Gastrocnemius medialis (tissue), 4 donors: ENCODE results near the gene ALK.

Experiments used
- POLR2A ChIP-seq, 2 donors: fragments of 450-650 bp; IDR thresholded peaks; one replicate each; pipeline ENCODE4 v1.6.1; 2017; ENCODE audit warnings: antibody characterized with exemption in 2 of 2, mild to moderate bottlenecking in 2 of 2, moderate library complexity in 2 of 2
- TF ChIP-seq, protein P1 (sequence below), 5 experiments: fragments of 450-650 bp in 3 of 5; fragments of 200-600 bp in 2 of 5; sonication (generic) in 2 of 5; IDR thresholded peaks in 4 of 5; conservative IDR thresholded peaks in 1 of 5; 1 replicate in 4 of 5; 2 replicates in 1 of 5; pipeline ENCODE4 v1.5.1; 2016 to 2019; ENCODE audit warnings: antibody characterized with exemption in 5 of 5, mild to moderate bottlenecking in 3 of 5, moderate library complexity in 3 of 5

DNA sequence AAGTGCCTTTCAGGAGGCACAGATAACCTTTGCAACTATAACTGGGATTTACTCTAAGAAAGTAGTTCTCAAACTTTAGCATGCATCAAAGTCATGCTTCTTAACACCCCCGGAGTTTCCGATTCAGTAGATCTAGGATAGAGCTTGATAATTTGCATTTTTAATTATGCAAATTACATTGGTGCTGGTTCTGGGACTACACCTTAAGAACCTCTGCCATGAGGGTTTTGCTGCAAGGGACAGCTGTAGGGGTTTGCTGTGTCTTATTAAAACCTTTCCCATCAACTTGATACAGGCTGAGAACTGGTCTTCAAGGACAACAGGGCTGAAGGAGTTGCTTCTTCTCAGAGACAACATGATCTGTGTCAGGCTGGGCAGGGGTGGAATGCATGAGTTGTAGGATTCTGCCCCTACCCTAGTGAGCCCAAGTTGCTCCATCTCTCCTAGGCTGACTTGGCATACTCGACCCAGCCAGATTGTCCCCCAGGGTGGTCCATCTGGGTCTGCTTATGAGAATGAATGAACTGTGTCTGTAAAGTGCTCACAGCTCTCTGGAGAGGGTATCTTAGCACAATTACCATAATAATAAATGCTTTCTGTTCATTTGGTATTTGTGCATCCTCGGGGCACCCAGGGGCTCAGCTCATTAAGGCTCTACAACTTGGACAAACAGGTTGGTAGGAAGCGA lies 573.5 kb downstream of the ALK start:
- TF ChIP-seq POLR2A (IDR thresholded peaks at IDR 0.05): no peak
- TF ChIP-seq, protein P1, sequence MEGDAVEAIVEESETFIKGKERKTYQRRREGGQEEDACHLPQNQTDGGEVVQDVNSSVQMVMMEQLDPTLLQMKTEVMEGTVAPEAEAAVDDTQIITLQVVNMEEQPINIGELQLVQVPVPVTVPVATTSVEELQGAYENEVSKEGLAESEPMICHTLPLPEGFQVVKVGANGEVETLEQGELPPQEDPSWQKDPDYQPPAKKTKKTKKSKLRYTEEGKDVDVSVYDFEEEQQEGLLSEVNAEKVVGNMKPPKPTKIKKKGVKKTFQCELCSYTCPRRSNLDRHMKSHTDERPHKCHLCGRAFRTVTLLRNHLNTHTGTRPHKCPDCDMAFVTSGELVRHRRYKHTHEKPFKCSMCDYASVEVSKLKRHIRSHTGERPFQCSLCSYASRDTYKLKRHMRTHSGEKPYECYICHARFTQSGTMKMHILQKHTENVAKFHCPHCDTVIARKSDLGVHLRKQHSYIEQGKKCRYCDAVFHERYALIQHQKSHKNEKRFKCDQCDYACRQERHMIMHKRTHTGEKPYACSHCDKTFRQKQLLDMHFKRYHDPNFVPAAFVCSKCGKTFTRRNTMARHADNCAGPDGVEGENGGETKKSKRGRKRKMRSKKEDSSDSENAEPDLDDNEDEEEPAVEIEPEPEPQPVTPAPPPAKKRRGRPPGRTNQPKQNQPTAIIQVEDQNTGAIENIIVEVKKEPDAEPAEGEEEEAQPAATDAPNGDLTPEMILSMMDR (IDR thresholded peaks at IDR 0.05 in 4 of 5, conservative IDR thresholded peaks at IDR 0.05 in 1 of 5): no peak
